Osteoblast (primary cell): ENCODE data around the gene TEPSIN. TPM values are rescaled to one million over a fixed set of nuclear protein-coding genes. Genes with fewer than 3 reads are reported as not detected.

Experiments
- DNase-seq: peaks from one replicate; pipeline ENCODE4 v3.0.0; 2011; ENCODE audit warnings: low spot score, mixed read lengths; ENCODE audit not compliant: insufficient read length; ENCODE audit errors: missing footprints
- H2AFZ ChIP-seq: 2 replicates; pipeline ENCODE4 v1.6.0; 2011; ENCODE audit warnings: mild to moderate bottlenecking, low read length
- H3K27ac ChIP-seq: 2 replicates; pipeline ENCODE4 v1.5.1; 2011; ENCODE audit warnings: mild to moderate bottlenecking, low read depth, low read length, moderate library complexity
- H3K27me3 ChIP-seq: 2 replicates; pipeline ENCODE4 v1.6.0; 2012; ENCODE audit warnings: mild to moderate bottlenecking, control low read depth, inconsistent platforms, low read length, moderate library complexity; ENCODE audit not compliant: insufficient read depth
- H3K36me3 ChIP-seq: 2 replicates; pipeline ENCODE4 v1.5.1; 2011; ENCODE audit warnings: mild to moderate bottlenecking, low read length, control low read depth, moderate library complexity; ENCODE audit not compliant: insufficient read depth
- H3K4me1 ChIP-seq: 2 replicates; pipeline ENCODE4 v1.5.1; 2011; ENCODE audit warnings: mild to moderate bottlenecking, low read length, control low read depth, moderate library complexity; ENCODE audit not compliant: insufficient read depth
- H3K4me2 ChIP-seq: 2 replicates; pipeline ENCODE4 v1.6.0; 2011; ENCODE audit warnings: mild to moderate bottlenecking, low read length; ENCODE audit not compliant: insufficient read depth
- H3K4me3 ChIP-seq: fragments of 200-600 bp; sonication (generic); 3 replicates; pipeline ENCODE4 v1.5.1; 2012; ENCODE audit warnings: mild to moderate bottlenecking, low read length, inconsistent platforms; ENCODE audit not compliant: insufficient read depth
- H3K79me2 ChIP-seq: 2 replicates; pipeline ENCODE4 v1.6.0; 2012; ENCODE audit warnings: mild to moderate bottlenecking, low read length, control low read depth, inconsistent platforms; ENCODE audit not compliant: insufficient read depth
- H3K9me3 ChIP-seq: 2 replicates; pipeline ENCODE4 v1.5.1; 2011; ENCODE audit warnings: low read depth, low read length, control low read depth
- H4K20me1 ChIP-seq: 2 replicates; pipeline ENCODE4 v1.6.0; 2012; ENCODE audit warnings: mild to moderate bottlenecking, low read length, control low read depth; ENCODE audit not compliant: insufficient read depth
- total RNA-seq: library from RNA; depleted of rRNA; stranded (reverse); fragments of >200 nt; gene quantifications from 2 replicates; pipeline ENCODE4 v1.2.3, GENCODE V29; 2012
- TF ChIP-seq, protein P1 (sequence below): IDR thresholded peaks from 2 replicates; pipeline ENCODE4 v1.5.1; 2011; ENCODE audit warnings: mild to moderate bottlenecking, low read depth, low read length, moderate library complexity; ENCODE audit errors: extremely low read depth

TEPSIN gene
- total RNA-seq, 1 donor, result 16.6 TPM

DNA sequence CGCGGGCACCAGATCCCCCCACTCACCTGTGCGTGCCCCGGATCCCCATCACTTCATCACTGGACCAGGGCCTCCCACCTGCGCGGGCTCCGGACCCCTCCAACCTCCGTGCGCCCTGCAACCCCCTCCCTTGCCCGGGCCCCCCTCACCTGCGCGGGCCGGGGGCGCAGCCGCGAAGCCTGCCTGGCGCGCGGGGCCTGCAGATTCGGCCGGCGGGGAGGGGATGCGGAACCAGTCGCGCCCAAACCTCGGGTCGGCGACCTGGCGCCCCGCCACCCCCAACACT, 16.3 kb downstream of the TEPSIN start:
- H3K36me3 ChIP-seq, result no peaks in the 10 kb centered on the region
- peaks cover 9% of the 10 kb centered on the region for H3K4me1 ChIP-seq
- H3K27me3 ChIP-seq, result no peaks in the 10 kb centered on the region
- peak overlapping the region; percentile 78 for H2AFZ ChIP-seq
- H3K79me2 ChIP-seq, result peaks cover 11% of the 10 kb centered on the region
- H3K4me2 ChIP-seq, result peak overlapping the region; percentile 88
- peaks cover 3% of the 10 kb centered on the region for H4K20me1 ChIP-seq
- DNase-seq, result no peak
- H3K4me3 ChIP-seq, result peak overlapping the region; percentile 87
- H3K9me3 ChIP-seq, result no peaks in the 10 kb centered on the region
- TF ChIP-seq, protein P1, sequence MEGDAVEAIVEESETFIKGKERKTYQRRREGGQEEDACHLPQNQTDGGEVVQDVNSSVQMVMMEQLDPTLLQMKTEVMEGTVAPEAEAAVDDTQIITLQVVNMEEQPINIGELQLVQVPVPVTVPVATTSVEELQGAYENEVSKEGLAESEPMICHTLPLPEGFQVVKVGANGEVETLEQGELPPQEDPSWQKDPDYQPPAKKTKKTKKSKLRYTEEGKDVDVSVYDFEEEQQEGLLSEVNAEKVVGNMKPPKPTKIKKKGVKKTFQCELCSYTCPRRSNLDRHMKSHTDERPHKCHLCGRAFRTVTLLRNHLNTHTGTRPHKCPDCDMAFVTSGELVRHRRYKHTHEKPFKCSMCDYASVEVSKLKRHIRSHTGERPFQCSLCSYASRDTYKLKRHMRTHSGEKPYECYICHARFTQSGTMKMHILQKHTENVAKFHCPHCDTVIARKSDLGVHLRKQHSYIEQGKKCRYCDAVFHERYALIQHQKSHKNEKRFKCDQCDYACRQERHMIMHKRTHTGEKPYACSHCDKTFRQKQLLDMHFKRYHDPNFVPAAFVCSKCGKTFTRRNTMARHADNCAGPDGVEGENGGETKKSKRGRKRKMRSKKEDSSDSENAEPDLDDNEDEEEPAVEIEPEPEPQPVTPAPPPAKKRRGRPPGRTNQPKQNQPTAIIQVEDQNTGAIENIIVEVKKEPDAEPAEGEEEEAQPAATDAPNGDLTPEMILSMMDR, result no peak
- H3K27ac ChIP-seq, result no peak overlapping the region

DNA sequence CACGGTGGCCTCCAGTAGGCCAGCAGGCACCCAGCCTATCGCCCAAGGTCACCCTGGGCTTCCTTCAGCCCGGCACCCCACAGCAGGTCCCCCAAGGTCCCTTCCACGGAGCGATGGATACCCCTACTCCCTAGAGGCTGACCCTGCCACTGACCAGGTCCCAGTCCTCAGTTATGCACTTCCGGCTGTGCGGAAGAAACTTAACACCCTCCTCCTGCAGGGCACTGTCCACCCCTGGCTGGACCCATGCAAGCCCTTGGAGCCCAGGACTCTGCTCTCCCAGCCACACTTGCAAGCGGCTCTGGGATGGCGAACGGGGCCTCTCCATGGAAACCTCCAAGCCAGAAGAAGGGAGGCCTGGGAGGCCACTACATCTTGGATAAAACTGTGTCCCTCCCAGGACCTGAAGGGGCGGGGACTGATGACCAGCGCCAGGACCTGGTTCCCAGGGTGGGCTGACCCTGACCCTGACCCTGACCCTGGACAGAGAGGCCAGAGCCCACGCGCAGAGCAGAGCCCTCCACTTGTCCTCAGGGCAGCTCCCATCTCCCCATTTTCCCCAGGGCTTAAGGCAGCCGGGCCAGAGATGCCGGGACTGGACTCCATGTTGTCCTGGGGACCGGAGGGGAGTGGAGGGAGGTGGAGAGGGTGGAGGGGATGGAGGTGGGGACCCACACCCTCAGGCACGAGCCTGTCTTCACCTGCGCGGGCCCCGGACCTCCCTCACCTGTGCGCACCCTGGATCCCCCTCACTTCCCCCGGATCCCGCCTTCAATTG, 16.8 kb downstream of the TEPSIN start:
- TF ChIP-seq, protein P1, result no peak
- Histone ChIP-seq H3K27me3 (no peaks in the 10 kb centered on the region), H3K36me3 (no peaks in the 10 kb centered on the region), H3K9me3 (no peaks in the 10 kb centered on the region), H3K4me2 (peak overlapping the region; percentile 88), H3K27ac (no peak overlapping the region), H3K79me2 (peaks cover 11% of the 10 kb centered on the region), H4K20me1 (peaks cover 3% of the 10 kb centered on the region), H3K4me1 (peaks cover 9% of the 10 kb centered on the region), H3K4me3 (peak overlapping the region; percentile 87), H2AFZ (peak overlapping the region; percentile 78)
- DNase-seq, result peak; percentile 93

DNA sequence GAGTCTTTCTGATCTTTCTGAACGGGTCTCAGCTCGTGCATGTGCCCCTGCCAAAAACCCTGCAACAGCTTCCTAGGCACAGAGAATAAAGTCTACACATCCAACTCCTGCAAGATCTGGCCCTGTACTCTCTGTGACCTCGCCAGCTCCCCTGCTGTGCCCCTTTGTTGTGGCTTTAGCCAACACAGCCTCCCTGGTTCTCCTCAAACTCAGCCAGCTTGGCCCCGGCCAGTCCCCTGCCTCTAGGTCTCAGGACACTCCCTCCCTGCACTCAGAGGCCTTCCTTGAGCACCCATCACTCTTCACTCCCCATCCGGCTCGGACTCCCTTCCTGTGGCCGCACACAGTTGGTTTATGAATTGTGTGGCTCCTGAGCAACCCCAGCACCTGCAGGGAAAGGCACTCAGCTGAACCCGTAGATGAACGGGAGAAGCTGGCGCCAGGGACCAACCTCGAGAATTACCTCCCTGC, 17.4 kb downstream of the TEPSIN start:
- Histone ChIP-seq H3K27me3 (no peaks in the 10 kb centered on the region), H2AFZ (no peak overlapping the region), H3K9me3 (no peaks in the 10 kb centered on the region), H3K4me3 (peak overlapping the region; percentile 87), H3K36me3 (no peaks in the 10 kb centered on the region), H3K4me2 (peak overlapping the region; percentile 88), H3K27ac (no peak overlapping the region), H4K20me1 (peaks cover 3% of the 10 kb centered on the region), H3K4me1 (peaks cover 9% of the 10 kb centered on the region), H3K79me2 (peaks cover 11% of the 10 kb centered on the region)
- DNase-seq, result peak; percentile 65
- TF ChIP-seq, protein P1, result no peak

DNA sequence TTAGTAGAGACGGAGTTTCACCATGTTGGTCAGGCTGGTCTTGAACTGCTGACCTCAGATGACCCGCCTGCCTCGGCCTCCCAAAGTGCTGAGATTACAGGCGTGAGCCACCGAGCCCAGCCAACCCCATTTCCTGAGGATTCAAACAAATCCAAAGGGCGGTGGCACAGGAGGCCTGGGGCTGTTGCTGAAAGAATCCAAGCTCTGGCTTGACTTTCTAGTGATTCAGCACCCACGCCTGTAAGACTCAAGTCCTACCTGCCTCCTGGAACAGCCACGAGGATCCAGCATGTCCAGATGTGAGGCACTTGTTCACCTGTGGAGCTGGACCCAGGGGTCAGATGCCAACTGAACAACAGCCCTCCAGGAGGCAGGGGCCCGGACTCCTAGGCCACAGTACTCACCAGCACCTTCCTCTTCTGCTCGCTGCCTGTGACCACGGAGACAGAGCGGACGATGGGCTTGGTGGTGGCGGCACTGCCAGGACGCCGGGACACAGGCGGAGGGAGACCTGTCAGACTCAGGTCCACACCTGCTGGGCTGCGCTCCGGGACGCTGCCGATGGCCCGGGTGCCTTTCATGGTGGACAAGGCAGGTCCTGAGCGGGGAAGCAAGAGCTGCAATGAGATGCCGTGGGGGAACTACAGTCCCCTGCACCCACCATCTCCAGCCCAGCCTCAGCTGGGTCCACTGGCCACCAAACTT, 19.2 kb downstream of the TEPSIN start:
- H3K36me3 ChIP-seq, result no peaks in the 10 kb centered on the region
- H2AFZ ChIP-seq, result no peak overlapping the region
- DNase-seq, result peak; percentile 36
- H4K20me1 ChIP-seq, result peaks cover 3% of the 10 kb centered on the region
- TF ChIP-seq, protein P1, result no peak
- H3K4me3 ChIP-seq, result no peak overlapping the region
- H3K4me2 ChIP-seq, result no peak overlapping the region
- peaks cover 9% of the 10 kb centered on the region for H3K4me1 ChIP-seq
- no peaks in the 10 kb centered on the region for H3K27me3 ChIP-seq
- H3K27ac ChIP-seq, result no peak overlapping the region
- H3K9me3 ChIP-seq, result no peaks in the 10 kb centered on the region
- H3K79me2 ChIP-seq, result peaks cover 11% of the 10 kb centered on the region
